CD4-positive, alpha-beta T cell treated with Interleukin-15 for 4 hours (primary cell): Measurements from ENCODE around the gene SPTA1.

Experiments
- DNase-seq: peaks from one replicate; pipeline ENCODE4 v3.0.0-alpha.2; 2020; ENCODE audit warnings: low spot score

Gene SPTA1

DNA sequence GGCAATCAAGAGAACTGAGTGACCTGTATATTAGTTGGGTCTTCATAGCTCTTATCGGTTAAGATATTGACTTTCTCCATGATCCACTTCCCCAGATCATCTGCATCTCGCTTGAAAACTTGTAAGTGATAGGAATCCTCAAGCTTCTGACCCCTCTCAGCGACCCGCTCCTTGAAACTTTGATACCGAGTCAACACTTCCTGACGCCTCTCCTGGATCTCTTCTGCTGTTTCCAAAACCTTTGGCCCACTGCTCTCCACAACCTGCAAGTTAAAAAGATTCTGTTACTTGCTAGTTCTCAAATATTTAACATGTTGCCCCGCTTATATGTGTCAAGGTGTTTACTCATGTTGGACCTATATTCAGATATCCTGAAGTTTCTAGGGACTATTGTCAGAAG lies 1.4 kb downstream of the SPTA1 start:
- no peak for DNase-seq

DNA sequence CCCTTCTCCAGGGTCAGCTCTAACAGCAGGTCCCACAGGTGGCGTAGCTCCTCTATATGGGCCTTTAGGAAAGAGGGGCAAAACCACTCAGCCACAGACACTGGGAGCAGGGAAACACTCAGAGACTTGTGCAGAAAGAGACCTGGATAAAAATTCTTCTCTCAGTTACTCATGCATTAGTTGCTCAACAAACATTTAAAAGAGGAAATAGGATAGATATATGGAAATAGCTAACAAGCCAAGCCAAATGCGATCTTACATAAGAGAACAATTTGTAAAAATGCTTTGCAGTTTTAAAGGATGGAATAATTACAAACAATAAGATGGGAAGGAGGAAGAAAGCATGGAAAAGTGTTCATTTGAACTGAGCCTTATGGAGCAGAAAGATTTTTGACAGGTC lies 4.9 kb downstream of the SPTA1 start:
- no peak for DNase-seq

GRCh38 chr1:158679289-158679688 lies 7.2 kb downstream of the SPTA1 start:
- no peak for DNase-seq

DNA sequence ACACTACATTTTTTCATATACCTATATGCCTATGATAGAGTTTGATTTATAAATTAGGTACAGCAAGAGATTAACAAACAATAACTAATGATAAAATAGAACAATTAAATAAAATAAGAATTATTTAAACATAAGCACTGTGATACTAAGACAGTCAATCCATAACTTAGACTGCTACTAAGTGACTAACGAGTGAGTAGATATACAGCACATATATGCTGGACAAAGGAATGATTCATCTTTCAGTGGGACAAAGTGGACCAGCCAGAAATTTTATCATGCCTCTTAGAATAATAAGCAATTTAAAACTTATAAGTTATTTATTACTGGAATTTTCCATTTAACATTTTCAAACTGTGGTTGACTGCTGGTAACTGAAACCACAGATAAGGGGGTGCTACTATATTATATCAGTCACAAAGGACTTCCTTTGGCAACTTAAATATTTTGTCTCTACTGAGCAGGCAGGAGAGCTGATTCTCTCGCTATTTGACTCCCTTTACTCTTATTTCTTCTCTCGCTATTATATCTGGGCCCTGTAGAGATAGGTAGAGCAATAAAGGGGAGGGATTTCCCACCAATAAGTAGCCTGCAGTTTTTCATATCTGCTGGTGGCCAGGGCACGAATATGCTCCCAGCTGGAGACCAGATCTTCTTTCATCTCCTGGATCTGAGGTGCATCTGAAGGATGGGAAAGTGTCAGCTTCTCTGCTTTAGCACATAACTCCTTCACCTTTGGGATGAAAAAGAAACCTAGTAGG lies 10.8 kb downstream of the SPTA1 start:
- no peak for DNase-seq

DNA sequence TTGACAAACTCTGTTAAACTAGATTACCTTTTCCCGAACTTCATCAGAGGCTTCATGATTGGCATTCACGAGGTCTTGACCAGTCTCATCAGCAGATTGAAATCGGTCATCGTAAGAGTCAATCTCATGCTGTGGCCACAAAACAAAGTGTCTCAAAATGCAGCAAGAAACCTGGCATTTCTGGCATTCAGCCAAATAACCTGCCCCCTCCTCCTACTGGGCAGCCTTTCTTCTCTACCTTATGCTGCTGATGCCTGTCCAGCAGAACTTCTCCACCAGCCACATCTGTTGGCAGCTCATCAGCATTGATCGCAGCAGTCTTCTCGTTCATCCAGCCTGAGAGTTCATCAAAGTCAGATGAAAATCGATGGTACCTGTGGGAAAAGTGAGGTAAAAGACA lies 12.2 kb downstream of the SPTA1 start:
- no peak for DNase-seq

GRCh38 chr1:158666037-158666436 lies 20.5 kb downstream of the SPTA1 start:
- DNase-seq, result no peak

DNA sequence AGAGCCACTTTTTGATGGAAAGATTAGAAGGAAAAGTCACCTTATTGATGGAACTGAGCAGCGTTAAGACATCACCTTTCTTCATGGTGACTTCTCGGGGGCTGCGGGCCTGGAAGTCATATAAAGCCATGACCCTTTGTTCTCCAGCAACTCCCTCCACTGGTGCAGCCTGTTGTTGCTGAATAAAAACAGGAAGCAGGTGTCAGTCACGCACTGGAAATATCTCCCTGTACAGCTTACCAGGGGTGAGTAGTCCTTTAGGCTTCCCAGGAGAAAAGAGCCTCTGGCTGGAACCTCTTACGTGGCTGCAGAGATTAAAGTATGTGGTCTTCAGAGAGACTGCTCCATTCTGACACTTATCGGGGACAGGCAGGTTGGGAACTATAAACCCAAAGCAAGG lies 31.9 kb downstream of the SPTA1 start:
- DNase-seq, result no peak

DNA sequence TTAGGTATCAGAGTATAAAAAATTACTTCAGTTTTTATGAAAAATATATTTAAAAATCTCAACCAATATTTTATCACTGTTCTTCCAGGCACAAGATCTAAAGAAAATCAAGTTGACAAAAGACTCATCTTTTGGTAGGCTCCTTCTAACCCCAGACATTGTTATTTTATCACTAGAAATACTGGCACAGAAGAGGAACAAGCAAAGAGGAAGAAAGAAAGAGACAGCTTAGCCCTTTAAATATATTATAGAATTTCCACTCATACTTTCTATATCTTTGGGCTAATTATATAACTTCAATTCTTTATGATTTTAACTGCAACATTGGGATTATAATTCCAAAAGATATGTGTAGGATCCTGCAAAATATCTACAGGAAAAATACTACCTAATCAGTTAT lies 32.4 kb downstream of the SPTA1 start:
- DNase-seq, result no peak

- DNase-seq, result no peak
These were observed 33.7 kb downstream of the SPTA1 start for GRCh38 chr1:158652721-158653334.

DNA sequence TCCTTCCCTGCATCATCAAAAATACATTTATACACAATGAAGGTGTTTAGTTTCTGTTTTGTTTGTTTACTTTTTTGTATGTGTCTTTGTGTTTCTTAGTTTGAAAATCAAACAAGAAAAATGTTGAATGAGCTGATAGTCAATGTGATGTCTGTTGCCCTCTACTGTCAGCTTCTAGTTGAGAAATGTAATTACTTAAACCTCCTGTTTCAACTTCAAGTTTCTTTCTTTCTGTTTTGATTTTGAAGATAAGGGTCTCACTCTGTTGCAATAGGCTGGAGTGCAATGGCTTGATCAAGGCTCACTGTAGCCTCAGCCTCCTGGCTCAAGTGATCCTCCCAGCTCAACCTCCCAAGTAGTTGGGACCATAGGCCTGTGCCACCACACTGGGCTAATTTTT lies 37.5 kb downstream of the SPTA1 start:
- no peak for DNase-seq

GRCh38 chr1:158646465-158646864 lies 40.0 kb downstream of the SPTA1 start:
- peak; percentile 3 for DNase-seq

- no peak for DNase-seq
These were observed 42.1 kb downstream of the SPTA1 start for GRCh38 chr1:158644449-158644848.

DNA sequence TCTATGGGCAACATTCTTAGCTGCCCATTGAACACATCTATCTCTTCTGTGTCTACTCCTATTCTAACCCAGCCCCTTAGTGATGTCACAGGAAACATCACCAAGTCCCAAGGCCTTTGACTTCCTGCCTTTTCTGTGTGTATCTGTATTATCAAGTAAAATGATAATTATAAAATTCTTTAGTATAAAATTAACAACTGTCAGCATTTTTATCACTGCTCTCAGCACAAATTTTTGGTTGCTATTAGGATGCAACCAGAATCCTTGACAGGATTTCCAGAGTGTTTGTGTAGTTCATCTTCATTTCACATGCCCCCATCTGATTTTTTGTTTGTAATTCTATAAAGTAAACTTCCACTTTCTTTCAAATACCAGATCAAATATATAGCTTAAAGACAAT lies 47.6 kb downstream of the SPTA1 start:
- no peak for DNase-seq

GRCh38 chr1:158638146-158638545 lies 48.4 kb downstream of the SPTA1 start:
- DNase-seq, result no peak

GRCh38 chr1:158613764-158614163 lies 72.8 kb downstream of the SPTA1 start:
- DNase-seq, result no peak

GRCh38 chr1:158611916-158612315 lies 74.6 kb downstream of the SPTA1 start:
- no peak for DNase-seq

DNA sequence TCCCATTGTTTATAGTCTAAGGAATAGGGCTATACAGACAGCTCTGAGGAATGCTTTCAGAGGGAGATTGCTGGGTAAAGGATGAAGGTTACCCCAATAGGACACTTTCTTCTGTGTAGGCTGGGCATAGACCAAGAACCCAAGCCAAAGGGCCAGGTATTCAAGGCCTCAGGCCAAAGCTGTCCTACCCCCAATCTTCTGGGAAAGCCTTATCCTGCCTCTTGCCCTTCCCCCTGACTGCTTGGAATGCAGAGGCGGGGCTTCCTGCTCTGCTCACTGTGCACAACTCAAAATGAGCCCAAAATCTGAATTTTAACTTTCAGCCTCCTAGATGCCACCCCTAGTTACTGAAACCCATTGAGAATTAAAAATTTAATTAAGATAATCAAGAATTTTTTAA lies 79.2 kb downstream of the SPTA1 start:
- no peak for DNase-seq

GRCh38 chr1:158604968-158605367 lies 81.5 kb downstream of the SPTA1 start, which contains the start of gene OR10Z1:
OR10Z1 (plus strand) TSS chr1:158605268; CDS start chr1:158606439, 1,171 bp downstream.
- no peak for DNase-seq

DNA sequence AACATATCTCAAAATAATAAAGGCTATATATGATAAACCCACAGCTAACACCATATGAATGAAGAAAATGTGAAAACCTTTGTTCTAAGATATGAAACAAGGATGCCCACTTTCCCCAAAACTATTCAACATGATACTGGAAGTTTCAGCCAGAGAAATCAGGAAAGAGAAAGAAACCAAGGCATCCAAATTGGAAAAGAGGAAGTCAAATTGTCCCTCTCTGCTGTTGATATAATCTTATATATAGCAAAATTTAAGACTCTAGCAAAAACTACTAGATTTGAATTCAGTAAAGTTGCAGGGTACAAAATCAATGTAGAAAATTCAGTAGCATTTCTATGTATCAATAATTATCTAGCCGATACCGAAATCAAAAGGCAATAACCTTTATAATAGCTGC lies 85.8 kb downstream of the SPTA1 start:
- no peak for DNase-seq

DNA sequence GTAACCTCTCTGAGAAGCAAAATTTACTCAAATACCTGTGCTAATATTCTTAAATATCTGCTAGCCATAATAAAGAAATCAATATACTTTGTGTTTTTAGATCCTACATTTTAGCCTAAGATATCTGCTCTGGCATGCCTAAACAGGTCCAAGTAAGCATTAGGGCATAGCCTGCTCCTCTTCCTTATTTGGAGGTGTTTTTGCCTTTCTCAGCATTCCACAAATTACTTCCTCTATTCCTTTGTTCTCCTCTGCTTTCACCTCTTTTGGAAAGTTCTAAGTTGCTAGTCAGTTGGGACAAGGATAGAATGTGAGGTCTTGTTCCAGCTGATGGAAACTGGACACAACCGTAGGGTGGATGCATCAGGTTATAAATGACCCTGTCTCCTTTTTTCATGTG lies 99.6 kb downstream of the SPTA1 start:
- no peak for DNase-seq

GRCh38 chr1:158583962-158584361 lies 102.6 kb downstream of the SPTA1 start:
- DNase-seq, result no peak

- no peak for DNase-seq
These were observed 106.8 kb downstream of the SPTA1 start, which contains the start of gene OR10X1 for GRCh38 chr1:158579733-158580132. OR10X1 (minus strand) TSS chr1:158579899; CDS start chr1:158579899, 0 bp downstream.

- DNase-seq, result no peak
These were observed 109.0 kb downstream of the SPTA1 start for GRCh38 chr1:158577561-158577960.

GRCh38 chr1:158572226-158572625 lies 114.3 kb downstream of the SPTA1 start:
- no peak for DNase-seq
